Liver (tissue), 3 donors: ENCODE results near the gene CTNNBL1.

Source experiments
- CTCF ChIP-seq: fragments of 150-350 bp; IDR thresholded peaks from 2 replicates; pipeline ENCODE4 v1.5.1; 2017; ENCODE audit warnings: improper control_type of control experiment, low read depth, low read length; ENCODE audit not compliant: missing input control
- EGR1 ChIP-seq, 2 donors: IDR thresholded peaks; 2 replicates each; pipeline ENCODE4 v1.6.1; 2016 to 2018; ENCODE audit warnings: antibody characterized with exemption in 2 of 2, low read depth in 2 of 2
- JUND ChIP-seq, 2 donors: IDR thresholded peaks; 2 replicates each; pipeline ENCODE4 v1.6.1; 2016; ENCODE audit warnings: antibody characterized with exemption in 2 of 2
- MAX ChIP-seq: IDR thresholded peaks from 2 replicates; pipeline ENCODE4 v1.6.1; 2016; ENCODE audit warnings: antibody characterized with exemption
- RAD21 ChIP-seq, 2 donors: IDR thresholded peaks; 2 replicates each; pipeline ENCODE4 v1.6.1; 2016; ENCODE audit warnings: antibody characterized with exemption in 2 of 2, mild to moderate bottlenecking in 2 of 2
- REST ChIP-seq: IDR thresholded peaks from 2 replicates; pipeline ENCODE4 v1.6.1; 2016; ENCODE audit warnings: antibody characterized with exemption, mild to moderate bottlenecking
- TAF1 ChIP-seq: conservative IDR thresholded peaks from 2 replicates; pipeline ENCODE4 v1.6.1; 2016; ENCODE audit warnings: antibody characterized with exemption, mild to moderate bottlenecking
- donor health status: healthy.
- donor health status: healthy.

GRCh38 chr20:37711994-37712964 is 18.4 kb downstream of the CTNNBL1 start:
- TF ChIP-seq CTCF: no peak
- TF ChIP-seq TAF1: no peak
- TF ChIP-seq JUND (IDR thresholded peaks at IDR 0.05): no peak
- peak in 1 of 2 donors; percentile 14 for TF ChIP-seq RAD21 (IDR thresholded peaks at IDR 0.05)
- TF ChIP-seq MAX: no peak
- no peak for TF ChIP-seq REST
- TF ChIP-seq EGR1 (IDR thresholded peaks at IDR 0.05; ENCODE audit: low read depth in 2 of 2): no peak
